Liver (tissue), 9 donors: ENCODE data around the gene CLK4. TPM values are rescaled to one million over a fixed set of nuclear protein-coding genes. Genes with fewer than 3 reads are reported as not detected.

ENCODE experiments used
- DNase-seq: peaks from one replicate; pipeline ENCODE4 v3.0.0-alpha.2; 2017; ENCODE audit warnings: low spot score
- H3K27ac ChIP-seq, 2 donors: one replicate each; pipeline ENCODE4 v1.7.0; 2013; ENCODE audit warnings: inconsistent platforms in 2 of 2, low read length in 2 of 2, control low read depth in 1 of 2, low read depth in 1 of 2, mild to moderate bottlenecking in 1 of 2
- H3K27me3 ChIP-seq, 4 donors: one replicate each; pipeline versions ENCODE4 v1.6.1 to v1.7.0; 2013; ENCODE audit warnings: low read length in 3 of 4, inconsistent platforms in 1 of 4, mild to moderate bottlenecking in 1 of 4, moderate library complexity in 1 of 4; ENCODE audit not compliant: control insufficient read depth in 4 of 4, insufficient read depth in 4 of 4
- H3K36me3 ChIP-seq, 4 donors: one replicate each; pipeline versions ENCODE4 v1.6.1 to v1.7.0; 2013; ENCODE audit warnings: low read length in 3 of 4, mild to moderate bottlenecking in 3 of 4, low read depth in 1 of 4, moderate library complexity in 1 of 4; ENCODE audit not compliant: control insufficient read depth in 4 of 4, insufficient read depth in 3 of 4
- H3K4me1 ChIP-seq, 4 donors: one replicate each; pipeline versions ENCODE4 v1.6.1 to v1.7.0; 2013; ENCODE audit warnings: low read length in 3 of 4, mild to moderate bottlenecking in 3 of 4, moderate library complexity in 1 of 4; ENCODE audit not compliant: control insufficient read depth in 4 of 4, insufficient read depth in 4 of 4
- H3K4me3 ChIP-seq, 3 donors: one replicate each; pipeline versions ENCODE4 v1.6.1 to v1.7.0; 2013; ENCODE audit warnings: low read length in 3 of 3, control low read depth in 1 of 3, low read depth in 1 of 3, mild to moderate bottlenecking in 1 of 3
- H3K9ac ChIP-seq, 2 donors: one replicate each; pipeline ENCODE4 v1.7.0; 2013; ENCODE audit warnings: low read length in 2 of 2, mild to moderate bottlenecking in 2 of 2, moderate library complexity in 2 of 2, control low read depth in 1 of 2, low read depth in 1 of 2
- H3K9me3 ChIP-seq, 4 donors: one replicate each; pipeline versions ENCODE4 v1.6.1 to v1.7.0; 2013; ENCODE audit warnings: low read length in 3 of 4; ENCODE audit not compliant: control insufficient read depth in 4 of 4
- GABPA ChIP-seq, 2 donors: IDR thresholded peaks in 1 of 2; conservative IDR thresholded peaks in 1 of 2; 2 replicates each; pipeline ENCODE4 v1.6.1; 2016; ENCODE audit warnings: antibody characterized with exemption in 2 of 2, mild to moderate bottlenecking in 1 of 2, moderate library complexity in 1 of 2
- HNF4A ChIP-seq, 2 donors: conservative IDR thresholded peaks; 2 replicates each; pipeline ENCODE4 v1.6.1; 2016; ENCODE audit warnings: antibody characterized with exemption in 2 of 2, mild to moderate bottlenecking in 2 of 2
- RAD21 ChIP-seq, 2 donors: IDR thresholded peaks; 2 replicates each; pipeline ENCODE4 v1.6.1; 2016; ENCODE audit warnings: antibody characterized with exemption in 2 of 2, mild to moderate bottlenecking in 2 of 2
- TAF1 ChIP-seq: conservative IDR thresholded peaks from 2 replicates; pipeline ENCODE4 v1.6.1; 2016; ENCODE audit warnings: antibody characterized with exemption, mild to moderate bottlenecking
- YY1 ChIP-seq: IDR thresholded peaks from 2 replicates; pipeline ENCODE4 v1.6.1; 2016; ENCODE audit warnings: antibody characterized with exemption, mild to moderate bottlenecking
- WGBS: extraction: QIAGEN DNeasy Blood & Tissue Kit; methylation state at CpG from one replicate; pipeline ENCODE4 v1.1.7; 2013; 5-methylcytosine and 5-hydroxymethylcytosine counted together
- polyA plus RNA-seq, 2 donors: library from polyadenylated mRNA; stranded (reverse) in 1 of 2; unstranded in 1 of 2; fragments of 200-250 nt in 1 of 2; fragments of >200 nt in 1 of 2; fragmentation: Nextera tagmentation in 1 of 2; extraction: Ambion mirVana in 1 of 2; gene quantifications; one replicate each; pipeline versions ENCODE4 v1.2.1 to v1.2.3, GENCODE V29; 2013 to 2015
- total RNA-seq, 2 donors: library from RNA; depleted of rRNA; stranded (reverse); fragments of >200 nt; gene quantifications; one replicate each; pipeline ENCODE4 v1.2.3, GENCODE V29; 2014
- TF ChIP-seq, protein P1 (sequence below): IDR thresholded peaks from 2 replicates; pipeline ENCODE4 v1.6.1; 2016; ENCODE audit warnings: antibody characterized with exemption, mild to moderate bottlenecking
- TF ChIP-seq, protein P2 (sequence below): IDR thresholded peaks from 2 replicates; pipeline ENCODE4 v1.6.1; 2016; ENCODE audit warnings: antibody characterized with exemption
- TF ChIP-seq, protein P3 (sequence below): IDR thresholded peaks from 2 replicates; pipeline ENCODE4 v1.6.1; 2016; ENCODE audit warnings: antibody characterized with exemption
- donor health status: healthy.
- donor health status: healthy.
- donor health status: healthy.
- donor health status: healthy.
- donor health status: healthy.

The CLK4 gene
- total and polyA plus RNA-seq, 4 donors: 5.0 to 28.2 (median 21.9) TPM

DNA sequence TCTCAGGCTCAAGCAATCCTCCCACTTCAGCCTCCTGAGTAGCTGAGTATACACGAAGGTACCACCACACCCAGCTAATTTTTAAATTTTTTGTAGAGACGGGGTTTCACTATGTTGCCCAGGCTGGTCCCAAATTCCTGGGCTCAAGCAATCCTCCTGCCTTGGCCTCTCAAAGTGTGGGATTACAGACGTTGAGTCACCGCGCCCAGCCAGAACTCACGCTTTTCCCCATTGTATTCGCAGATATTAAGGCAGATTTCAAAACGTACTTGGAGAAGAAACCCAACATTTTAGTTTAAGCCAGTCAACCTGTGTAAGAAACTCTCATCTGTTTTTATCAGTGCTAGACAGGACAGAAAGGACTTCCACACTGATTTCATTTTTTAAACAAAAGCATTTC lies 63.2 kb downstream of the CLK4 start:
- TF ChIP-seq TAF1: no peak
- TF ChIP-seq, protein P1, sequence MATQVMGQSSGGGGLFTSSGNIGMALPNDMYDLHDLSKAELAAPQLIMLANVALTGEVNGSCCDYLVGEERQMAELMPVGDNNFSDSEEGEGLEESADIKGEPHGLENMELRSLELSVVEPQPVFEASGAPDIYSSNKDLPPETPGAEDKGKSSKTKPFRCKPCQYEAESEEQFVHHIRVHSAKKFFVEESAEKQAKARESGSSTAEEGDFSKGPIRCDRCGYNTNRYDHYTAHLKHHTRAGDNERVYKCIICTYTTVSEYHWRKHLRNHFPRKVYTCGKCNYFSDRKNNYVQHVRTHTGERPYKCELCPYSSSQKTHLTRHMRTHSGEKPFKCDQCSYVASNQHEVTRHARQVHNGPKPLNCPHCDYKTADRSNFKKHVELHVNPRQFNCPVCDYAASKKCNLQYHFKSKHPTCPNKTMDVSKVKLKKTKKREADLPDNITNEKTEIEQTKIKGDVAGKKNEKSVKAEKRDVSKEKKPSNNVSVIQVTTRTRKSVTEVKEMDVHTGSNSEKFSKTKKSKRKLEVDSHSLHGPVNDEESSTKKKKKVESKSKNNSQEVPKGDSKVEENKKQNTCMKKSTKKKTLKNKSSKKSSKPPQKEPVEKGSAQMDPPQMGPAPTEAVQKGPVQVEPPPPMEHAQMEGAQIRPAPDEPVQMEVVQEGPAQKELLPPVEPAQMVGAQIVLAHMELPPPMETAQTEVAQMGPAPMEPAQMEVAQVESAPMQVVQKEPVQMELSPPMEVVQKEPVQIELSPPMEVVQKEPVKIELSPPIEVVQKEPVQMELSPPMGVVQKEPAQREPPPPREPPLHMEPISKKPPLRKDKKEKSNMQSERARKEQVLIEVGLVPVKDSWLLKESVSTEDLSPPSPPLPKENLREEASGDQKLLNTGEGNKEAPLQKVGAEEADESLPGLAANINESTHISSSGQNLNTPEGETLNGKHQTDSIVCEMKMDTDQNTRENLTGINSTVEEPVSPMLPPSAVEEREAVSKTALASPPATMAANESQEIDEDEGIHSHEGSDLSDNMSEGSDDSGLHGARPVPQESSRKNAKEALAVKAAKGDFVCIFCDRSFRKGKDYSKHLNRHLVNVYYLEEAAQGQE: no peak
- TF ChIP-seq, protein P2, sequence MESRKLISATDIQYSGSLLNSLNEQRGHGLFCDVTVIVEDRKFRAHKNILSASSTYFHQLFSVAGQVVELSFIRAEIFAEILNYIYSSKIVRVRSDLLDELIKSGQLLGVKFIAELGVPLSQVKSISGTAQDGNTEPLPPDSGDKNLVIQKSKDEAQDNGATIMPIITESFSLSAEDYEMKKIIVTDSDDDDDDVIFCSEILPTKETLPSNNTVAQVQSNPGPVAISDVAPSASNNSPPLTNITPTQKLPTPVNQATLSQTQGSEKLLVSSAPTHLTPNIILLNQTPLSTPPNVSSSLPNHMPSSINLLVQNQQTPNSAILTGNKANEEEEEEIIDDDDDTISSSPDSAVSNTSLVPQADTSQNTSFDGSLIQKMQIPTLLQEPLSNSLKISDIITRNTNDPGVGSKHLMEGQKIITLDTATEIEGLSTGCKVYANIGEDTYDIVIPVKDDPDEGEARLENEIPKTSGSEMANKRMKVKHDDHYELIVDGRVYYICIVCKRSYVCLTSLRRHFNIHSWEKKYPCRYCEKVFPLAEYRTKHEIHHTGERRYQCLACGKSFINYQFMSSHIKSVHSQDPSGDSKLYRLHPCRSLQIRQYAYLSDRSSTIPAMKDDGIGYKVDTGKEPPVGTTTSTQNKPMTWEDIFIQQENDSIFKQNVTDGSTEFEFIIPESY: no peak
- TF ChIP-seq GABPA (IDR thresholded peaks at IDR 0.05 in 1 of 2, conservative IDR thresholded peaks at IDR 0.05 in 1 of 2): no peak
- TF ChIP-seq HNF4A (conservative IDR thresholded peaks at IDR 0.05): no peak
- no peak for TF ChIP-seq YY1
- TF ChIP-seq RAD21 (IDR thresholded peaks at IDR 0.05): no peak
- TF ChIP-seq, protein P3, sequence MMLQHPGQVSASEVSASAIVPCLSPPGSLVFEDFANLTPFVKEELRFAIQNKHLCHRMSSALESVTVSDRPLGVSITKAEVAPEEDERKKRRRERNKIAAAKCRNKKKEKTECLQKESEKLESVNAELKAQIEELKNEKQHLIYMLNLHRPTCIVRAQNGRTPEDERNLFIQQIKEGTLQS: no peak
- peaks cover 0 to 4% (median 2%) of the 10 kb centered on the region in 4 donors for H3K27me3 ChIP-seq
- H3K4me3 ChIP-seq: no peak overlapping the region
- H3K9me3 ChIP-seq: no peaks in the 10 kb centered on the region
- no peak overlapping the region for H3K9ac ChIP-seq
- H3K36me3 ChIP-seq: no peaks in the 10 kb centered on the region
- H3K4me1 ChIP-seq: no peaks in the 10 kb centered on the region
- H3K27ac ChIP-seq: no peak overlapping the region
- no peak for DNase-seq
- WGBS: 75% methylated on average over 8 of the region's 8 CpGs

DNA sequence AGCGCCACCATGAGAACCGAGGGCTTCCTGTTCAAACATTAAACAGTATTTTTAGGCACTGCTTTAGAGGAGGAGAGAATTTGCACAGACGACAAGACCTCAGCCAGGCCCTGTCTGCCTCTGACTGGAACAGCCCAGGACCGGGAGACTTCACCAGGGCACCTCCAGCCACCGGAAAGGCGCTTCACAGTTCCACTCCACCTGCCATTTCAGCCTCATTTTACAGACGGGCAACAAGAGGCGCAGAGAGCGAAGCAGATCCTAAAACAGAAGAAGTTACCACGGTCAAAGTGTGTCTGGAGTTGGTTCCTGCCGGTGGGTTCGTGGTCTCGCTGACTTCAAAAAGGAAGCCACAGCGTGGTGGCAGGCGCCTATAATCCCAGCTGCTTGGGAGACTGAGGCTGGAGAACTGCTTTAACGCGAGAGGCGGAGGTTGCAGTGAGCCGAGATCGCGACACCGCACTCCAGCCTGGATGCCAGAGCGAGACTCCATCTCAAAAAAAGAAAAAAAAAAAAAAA lies 65.0 kb downstream of the CLK4 start:
- H3K27me3 ChIP-seq: peaks cover 0 to 4% (median 2%) of the 10 kb centered on the region in 4 donors
- no peaks in the 10 kb centered on the region for H3K9me3 ChIP-seq
- no peak overlapping the region for H3K27ac ChIP-seq
- TF ChIP-seq, protein P1: no peak
- TF ChIP-seq GABPA (IDR thresholded peaks at IDR 0.05 in 1 of 2, conservative IDR thresholded peaks at IDR 0.05 in 1 of 2): no peak
- no peaks in the 10 kb centered on the region for H3K4me1 ChIP-seq
- no peak for DNase-seq
- H3K36me3 ChIP-seq: no peaks in the 10 kb centered on the region
- H3K4me3 ChIP-seq: no peak overlapping the region
- H3K9ac ChIP-seq: no peak overlapping the region
- WGBS: 80% methylated on average over 23 of the region's 23 CpGs
